HUES48 (cell line): Measurements from ENCODE around the gene APBB2.

Source experiments
- H3K27ac ChIP-seq: one replicate; pipeline ENCODE4 v1.7.0; 2013; ENCODE audit warnings: low read depth, low read length, inconsistent platforms
- H3K27me3 ChIP-seq: 2 replicates; pipeline ENCODE4 v1.6.1; 2013; ENCODE audit warnings: mild to moderate bottlenecking, low read length; ENCODE audit not compliant: control insufficient read depth, insufficient read depth
- H3K36me3 ChIP-seq: 2 replicates; pipeline ENCODE4 v1.6.1; 2013; ENCODE audit warnings: low read length; ENCODE audit not compliant: control insufficient read depth, insufficient read depth
- H3K4me1 ChIP-seq: 2 replicates; pipeline ENCODE4 v1.6.1; 2013; ENCODE audit warnings: mild to moderate bottlenecking, low read length; ENCODE audit not compliant: control insufficient read depth, insufficient read depth
- H3K4me3 ChIP-seq: 2 replicates; pipeline ENCODE4 v1.5.1; 2013; ENCODE audit warnings: mild to moderate bottlenecking, low read depth, low read length
- H3K9ac ChIP-seq: 2 replicates; pipeline ENCODE4 v1.6.1; 2013; ENCODE audit warnings: mild to moderate bottlenecking, low read depth, low read length, moderate library complexity
- H3K9me3 ChIP-seq: 2 replicates; pipeline ENCODE4 v1.6.1; 2013; ENCODE audit warnings: low read length; ENCODE audit not compliant: control insufficient read depth, insufficient read depth

The APBB2 gene

GRCh38 chr4:41038304-41038703, 176.0 kb downstream of the APBB2 start:
- Histone ChIP-seq H3K36me3 (no peaks in the 10 kb centered on the region), H3K9ac (no peak overlapping the region), H3K27ac (no peak overlapping the region), H3K4me3 (no peak overlapping the region), H3K4me1 (no peaks in the 10 kb centered on the region), H3K9me3 (no peaks in the 10 kb centered on the region), H3K27me3 (no peaks in the 10 kb centered on the region)

- H3K36me3 ChIP-seq, result no peaks in the 10 kb centered on the region; the same call in 1 of the 2 replicates
- H3K4me3 ChIP-seq, result no peak overlapping the region
- H3K27ac ChIP-seq, result no peak overlapping the region
- H3K4me1 ChIP-seq, result no peaks in the 10 kb centered on the region
- H3K27me3 ChIP-seq, result no peaks in the 10 kb centered on the region
- H3K9me3 ChIP-seq, result peaks cover 34% of the 10 kb centered on the region
- no peak overlapping the region for H3K9ac ChIP-seq
Measured at GRCh38 chr4:41029098-41029497, 185.2 kb downstream of the APBB2 start.

DNA sequence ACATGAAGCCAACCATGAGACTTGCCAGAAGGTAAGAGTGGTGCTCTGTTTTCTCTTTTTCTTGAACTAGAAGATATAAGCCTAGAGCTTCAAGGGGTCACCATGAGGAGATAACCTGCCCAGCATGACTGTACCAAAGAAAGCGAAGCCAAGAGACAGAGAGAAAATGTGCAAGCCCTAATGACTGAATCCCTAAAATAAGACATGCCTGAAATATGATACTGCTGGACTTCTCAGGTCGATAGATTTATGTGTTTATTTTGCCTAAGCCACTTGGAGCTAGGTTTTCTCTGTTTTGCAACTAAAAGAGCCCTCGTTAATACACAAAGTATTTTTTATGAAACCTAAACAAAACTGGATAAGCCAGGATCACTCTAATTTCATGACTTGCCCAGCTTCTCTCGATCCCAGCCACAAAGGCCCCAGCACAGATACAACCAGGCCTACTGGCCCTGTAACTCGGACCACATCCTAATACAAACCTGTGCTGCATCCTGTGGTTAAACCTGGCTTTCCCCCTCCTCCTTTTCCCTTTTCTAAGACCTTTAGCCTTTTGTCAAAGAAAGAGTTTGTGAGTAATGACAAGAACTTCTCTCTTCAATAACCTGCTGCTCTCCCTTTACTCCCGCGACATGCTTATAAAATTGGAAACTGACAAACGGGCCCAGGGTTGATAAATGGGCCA, 185.8 kb downstream of the APBB2 start:
- Histone ChIP-seq H3K4me1 (no peaks in the 10 kb centered on the region), H3K9ac (no peak overlapping the region), H3K27me3 (no peaks in the 10 kb centered on the region), H3K9me3 (peaks cover 38% of the 10 kb centered on the region), H3K4me3 (no peak overlapping the region), H3K36me3 (no peaks in the 10 kb centered on the region; the same call in 1 of the 2 replicates), H3K27ac (no peak overlapping the region)

GRCh38 chr4:41026971-41027370, 187.4 kb downstream of the APBB2 start:
- Histone ChIP-seq H3K36me3 (no peaks in the 10 kb centered on the region; the same call in 1 of the 2 replicates), H3K9ac (no peak overlapping the region), H3K27me3 (no peaks in the 10 kb centered on the region), H3K27ac (no peak overlapping the region), H3K4me1 (no peaks in the 10 kb centered on the region), H3K4me3 (no peak overlapping the region), H3K9me3 (peaks cover 38% of the 10 kb centered on the region)

DNA sequence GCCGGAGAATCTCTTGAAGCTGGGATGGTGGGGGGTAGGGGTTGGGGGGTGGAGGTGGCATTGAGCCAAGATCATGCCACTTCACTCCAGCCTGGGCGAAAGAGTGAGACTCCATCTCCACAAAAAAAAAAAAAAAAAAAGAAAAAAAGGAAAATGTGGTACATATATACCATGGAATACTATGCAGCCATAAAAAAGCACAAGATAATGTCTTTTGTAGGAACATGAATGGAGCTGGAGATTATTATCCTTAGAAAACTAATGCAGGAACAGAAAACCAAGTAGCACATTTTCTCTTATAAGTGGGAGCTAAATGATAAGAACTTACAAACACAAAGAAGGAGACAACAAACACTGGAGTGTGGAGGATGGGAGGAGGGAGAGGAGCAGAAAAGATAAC, 188.5 kb downstream of the APBB2 start:
- Histone ChIP-seq H3K36me3 (peaks cover 3% of the 10 kb centered on the region; the same call in 1 of the 2 replicates), H3K9me3 (peaks cover 38% of the 10 kb centered on the region)

DNA sequence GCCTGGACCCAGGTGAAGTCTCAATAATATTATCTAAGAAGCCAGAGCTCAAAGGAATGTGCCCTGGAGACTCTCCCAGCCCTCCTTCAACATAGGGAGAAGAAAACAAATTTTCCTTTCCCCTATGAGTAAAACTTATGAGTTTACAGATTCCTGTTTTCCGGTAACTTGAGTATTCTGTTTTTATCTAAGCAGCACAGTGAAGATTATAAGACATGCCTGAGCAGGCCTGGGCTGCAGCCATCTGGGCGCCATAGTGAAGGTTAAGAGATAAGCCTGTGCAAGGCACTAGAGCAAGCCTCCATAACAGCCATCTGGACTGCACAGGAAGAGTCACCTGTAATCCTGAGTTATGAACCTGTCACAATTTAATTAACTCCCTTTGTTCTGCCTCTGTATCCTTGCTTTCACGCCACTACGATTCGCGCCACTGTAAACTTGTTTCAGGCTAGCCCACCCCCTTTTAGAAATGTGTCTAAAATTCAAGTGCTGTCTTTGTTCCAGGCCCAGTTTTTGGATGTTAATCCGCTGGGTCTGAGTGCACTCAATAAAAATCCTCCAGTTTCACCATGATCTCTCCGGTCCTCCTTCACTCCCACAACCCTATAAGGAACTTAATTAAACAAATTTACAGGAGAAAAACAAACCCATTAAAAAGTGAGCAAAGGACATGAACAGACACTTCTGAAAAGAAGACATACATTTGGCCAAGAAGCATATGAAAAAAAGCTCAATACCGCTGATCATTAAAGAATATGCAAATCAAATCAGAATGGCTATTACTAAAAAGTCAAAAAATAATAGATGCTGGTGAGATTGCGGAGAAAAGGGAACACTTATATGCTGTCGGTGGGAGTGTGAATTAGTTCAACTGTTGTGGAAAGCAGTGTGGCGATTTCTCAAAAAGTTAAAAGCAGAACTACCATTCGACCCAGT, 189.5 kb downstream of the APBB2 start:
- Histone ChIP-seq H3K9ac (no peak overlapping the region), H3K36me3 (peaks cover 3% of the 10 kb centered on the region; the same call in 1 of the 2 replicates), H3K4me1 (no peaks in the 10 kb centered on the region), H3K27ac (no peak overlapping the region), H3K9me3 (peaks cover 38% of the 10 kb centered on the region), H3K27me3 (no peaks in the 10 kb centered on the region), H3K4me3 (no peak overlapping the region)

More for the DNA sequence above, 188.5 kb downstream of the APBB2 start:
- no peak overlapping the region for H3K27ac ChIP-seq
- H3K4me1 ChIP-seq, result no peaks in the 10 kb centered on the region
- no peak overlapping the region for H3K4me3 ChIP-seq
- H3K9ac ChIP-seq, result no peak overlapping the region
- no peaks in the 10 kb centered on the region for H3K27me3 ChIP-seq

- H3K4me3 ChIP-seq, result no peak overlapping the region
- peaks cover 33% of the 10 kb centered on the region for H3K9me3 ChIP-seq
- peaks cover 3% of the 10 kb centered on the region; the same call in 1 of the 2 replicates for H3K4me1 ChIP-seq
- no peak overlapping the region for H3K27ac ChIP-seq
- no peak overlapping the region for H3K9ac ChIP-seq
- no peaks in the 10 kb centered on the region for H3K27me3 ChIP-seq
- H3K36me3 ChIP-seq, result 0 out of 2 replicates have a peak, but pooled peaks cover 3% of the 10 kb centered on the region
Measured at GRCh38 chr4:41022116-41022515, 192.2 kb downstream of the APBB2 start.

DNA sequence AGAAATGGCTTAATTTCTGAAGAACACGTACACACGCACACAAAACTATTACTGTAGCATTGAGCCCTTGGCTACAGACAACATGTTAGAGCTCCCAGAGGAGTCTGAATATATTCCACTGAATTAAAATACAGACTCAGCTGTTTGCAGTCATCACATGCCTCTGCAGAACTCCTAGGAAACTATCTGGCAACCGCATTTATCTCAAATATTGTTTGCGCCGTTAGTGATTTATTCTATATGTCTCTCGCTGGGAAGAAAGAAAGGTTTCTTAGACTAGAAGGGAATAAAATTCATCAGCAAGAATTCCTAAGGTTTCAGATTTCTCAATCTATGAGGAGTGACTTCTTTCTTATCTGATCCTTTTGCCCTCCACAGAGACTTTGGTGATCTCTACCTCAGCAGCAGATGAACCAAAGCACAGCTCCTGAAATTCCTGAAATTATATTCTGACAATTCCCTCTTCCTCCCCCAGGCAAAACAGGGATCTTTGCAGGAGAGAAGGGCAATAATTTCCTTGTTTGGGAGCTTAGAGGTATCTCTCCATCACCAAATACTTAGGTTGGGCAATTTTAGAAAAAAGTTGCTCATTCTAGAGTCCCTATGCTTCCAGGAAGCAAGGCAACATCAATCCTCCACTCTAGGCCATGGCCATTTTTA, 199.2 kb downstream of the APBB2 start:
- no peak overlapping the region for H3K9ac ChIP-seq
- H3K4me1 ChIP-seq, result peaks cover 3% of the 10 kb centered on the region; the same call in 1 of the 2 replicates
- H3K9me3 ChIP-seq, result no peaks in the 10 kb centered on the region
- no peaks in the 10 kb centered on the region for H3K27me3 ChIP-seq
- H3K27ac ChIP-seq, result no peak overlapping the region
- no peaks in the 10 kb centered on the region for H3K36me3 ChIP-seq
- H3K4me3 ChIP-seq, result no peak overlapping the region

DNA sequence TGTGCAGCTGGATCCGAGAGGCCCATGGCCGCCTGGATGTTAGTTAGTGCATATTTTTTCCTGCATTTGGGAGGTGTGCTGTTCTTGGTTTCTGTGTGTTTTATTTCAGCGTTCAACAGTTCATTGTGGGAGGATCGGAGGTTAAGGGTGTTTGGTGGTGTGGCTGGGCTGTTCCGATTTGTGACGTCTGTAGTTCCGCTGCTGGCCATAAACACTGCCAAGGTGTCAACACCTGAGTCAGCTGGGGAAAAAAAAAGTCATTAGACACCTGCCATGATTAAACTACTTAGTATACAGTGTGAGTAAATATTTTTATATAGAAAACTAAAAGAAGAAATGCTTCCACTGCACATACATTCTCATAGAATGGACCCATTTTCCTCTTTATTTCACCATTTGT, 200.2 kb downstream of the APBB2 start:
- Histone ChIP-seq H3K27ac (no peak overlapping the region), H3K27me3 (no peaks in the 10 kb centered on the region), H3K4me1 (peaks cover 3% of the 10 kb centered on the region; the same call in 1 of the 2 replicates), H3K4me3 (no peak overlapping the region), H3K36me3 (no peaks in the 10 kb centered on the region), H3K9ac (no peak overlapping the region), H3K9me3 (no peaks in the 10 kb centered on the region)

- Histone ChIP-seq H3K4me1 (peaks cover 3% of the 10 kb centered on the region; the same call in 1 of the 2 replicates), H3K9ac (no peak overlapping the region), H3K36me3 (no peaks in the 10 kb centered on the region), H3K27ac (no peak overlapping the region), H3K9me3 (no peaks in the 10 kb centered on the region), H3K27me3 (no peaks in the 10 kb centered on the region), H3K4me3 (no peak overlapping the region)
Measured at GRCh38 chr4:41013746-41014145, 200.6 kb downstream of the APBB2 start.
